Lower leg skin (tissue), 4 donors: ENCODE data around the gene TSHZ2. TPM values are rescaled to one million over a fixed set of nuclear protein-coding genes. Genes with fewer than 3 reads are reported as not detected.
"Not testable (repeated sequence)": the region's sequence is repeated elsewhere in the genome, so short reads cannot be mapped to it uniquely, and the experiment has no call there.

Source experiments
- DNase-seq, 2 donors: peaks; one replicate each; pipeline ENCODE4 v3.0.0-alpha.2; 2019; ENCODE audit warnings: low spot score in 2 of 2
- H3K4me3 ChIP-seq: fragments of 200-600 bp; sonication (generic); 2 replicates; pipeline ENCODE4 v1.5.1; 2017; ENCODE audit warnings: mild to moderate bottlenecking, low read depth; ENCODE audit not compliant: poor library complexity, severe bottlenecking
- CTCF ChIP-seq, 3 donors: fragments of 450-650 bp; IDR thresholded peaks; one replicate each; pipeline ENCODE4 v1.5.1; 2016; ENCODE audit warnings: antibody characterized with exemption in 3 of 3, mild to moderate bottlenecking in 3 of 3, moderate library complexity in 2 of 3
- POLR2A ChIP-seq, 2 donors: fragments of 450-650 bp; IDR thresholded peaks; one replicate each; pipeline ENCODE4 v1.6.1; 2016 to 2017; ENCODE audit warnings: antibody characterized with exemption in 2 of 2, mild to moderate bottlenecking in 1 of 2, moderate library complexity in 1 of 2
- WGBS, 2 donors: methylation state at CpG; one replicate each; pipeline ENCODE4 v1.1.5; 2018; 5-methylcytosine and 5-hydroxymethylcytosine counted together
- intact Hi-C: fragments of 100-400 bp; cut with DNase I; formaldehyde crosslinking; loops from one replicate; pipeline ENCODE4 v1.15.0; 2023; ENCODE audit warnings: low total_unique reads
- total RNA-seq, 4 donors: library from RNA; depleted of rRNA; stranded (reverse); fragments of >200 nt; gene quantifications; one replicate each; pipeline ENCODE4 v1.1.0, GENCODE V29; 2016

The TSHZ2 gene
- total RNA-seq, 4 donors from 2014 or later, result 8.1 to 25.7 (median 10.5) TPM

GRCh38 chr20:53498341-53498740 lies 526.2 kb downstream of the TSHZ2 start:
- 86 to 91% methylated on average over 5 of the region's 5 CpGs for WGBS, 2 donors
- intact Hi-C loops, result no loop called here
- DNase-seq, result no peak
- TF ChIP-seq POLR2A (IDR thresholded peaks at IDR 0.05), result no peak
- no peak for TF ChIP-seq CTCF (IDR thresholded peaks at IDR 0.05)
- no peak overlapping the region for H3K4me3 ChIP-seq

GRCh38 chr20:53500651-53501050 lies 528.5 kb downstream of the TSHZ2 start:
- no peak for DNase-seq
- intact Hi-C loops, result no loop called here
- H3K4me3 ChIP-seq, result no peak overlapping the region
- TF ChIP-seq POLR2A (IDR thresholded peaks at IDR 0.05) (no peak), CTCF (IDR thresholded peaks at IDR 0.05) (no peak)

DNA sequence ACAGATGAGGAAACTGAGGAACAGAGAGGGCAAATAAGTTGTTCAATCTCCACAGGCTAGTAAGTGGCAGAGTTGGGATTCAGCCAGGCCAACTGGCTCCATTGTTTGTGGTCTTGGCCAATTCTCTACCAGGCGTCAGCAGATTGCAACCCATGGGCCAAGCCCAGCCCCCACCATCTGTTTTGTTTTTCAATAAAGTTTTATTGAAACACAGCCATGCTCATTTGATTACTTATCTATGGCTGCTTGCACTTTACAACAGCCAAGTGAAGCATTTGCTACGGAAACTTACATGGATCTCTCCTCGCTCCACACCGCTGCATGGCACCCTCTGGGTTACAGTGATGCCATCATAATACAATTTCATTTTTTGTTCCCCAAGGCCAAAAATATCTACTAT lies 530.7 kb downstream of the TSHZ2 start:
- WGBS, 2 donors, result 65 to 84% methylated on average over 4 of the region's 4 CpGs
- no peak overlapping the region for H3K4me3 ChIP-seq
- DNase-seq, result no peak
- no peak for TF ChIP-seq CTCF (IDR thresholded peaks at IDR 0.05)
- no peak for TF ChIP-seq POLR2A (IDR thresholded peaks at IDR 0.05)
- intact Hi-C loops, result no loop called here

- DNase-seq, result no peak
- H3K4me3 ChIP-seq, result no peak overlapping the region
- WGBS, 2 donors, result 84 to 89% methylated on average over 7 of the region's 7 CpGs
- TF ChIP-seq POLR2A (IDR thresholded peaks at IDR 0.05), result no peak
- peak in 1 of 3 donors; percentile 15 for TF ChIP-seq CTCF (IDR thresholded peaks at IDR 0.05)
- intact Hi-C loops, result no loop called here
These were observed 531.4 kb downstream of the TSHZ2 start for GRCh38 chr20:53503517-53503919.

DNA sequence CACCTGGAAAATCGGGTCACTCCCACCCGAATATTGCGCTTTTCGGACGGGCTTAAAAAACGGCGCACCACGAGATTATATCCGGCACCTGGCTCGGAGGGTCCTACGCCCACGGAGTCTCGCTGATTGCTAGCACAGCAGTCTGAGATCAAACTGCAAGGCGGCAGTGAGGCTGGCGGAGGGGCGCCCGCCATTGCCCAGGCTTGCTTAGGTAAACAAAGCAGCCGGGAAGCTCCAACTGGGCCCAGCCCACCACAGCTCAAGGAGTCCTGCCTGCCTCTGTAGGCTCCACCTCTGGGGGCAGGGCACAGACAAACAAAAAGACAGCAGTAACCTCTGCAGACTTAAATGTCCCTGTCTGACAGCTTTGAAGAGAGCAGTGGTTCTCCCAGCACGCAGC lies 531.9 kb downstream of the TSHZ2 start:
- DNase-seq, result peak in 1 of 2 donors; percentile 34
- intact Hi-C loops, H3K4me3 ChIP-seq: not testable (repeated sequence)
- WGBS, 2 donors, result 78 to 80% methylated on average over 8 to 17 of the region's 19 CpGs

DNA sequence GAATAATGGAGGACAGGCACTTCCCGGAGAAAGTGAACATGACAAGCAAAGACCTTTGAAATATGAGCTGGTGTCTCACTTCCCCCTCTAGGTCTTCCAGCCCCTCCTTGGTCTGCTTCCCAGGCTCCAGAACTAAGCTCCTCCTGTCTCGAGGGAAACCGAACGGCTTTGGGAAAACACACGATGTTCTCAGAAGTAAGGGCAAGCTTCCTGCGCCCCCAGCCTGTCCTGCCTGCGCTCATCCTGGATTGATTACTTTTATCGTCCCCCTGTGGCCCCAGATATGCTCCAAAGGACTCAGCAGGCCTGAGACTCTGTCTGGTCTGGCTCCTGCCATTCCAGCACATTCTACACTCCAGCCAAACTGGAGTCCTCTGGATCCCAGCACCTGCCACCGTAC lies 538.1 kb downstream of the TSHZ2 start:
- intact Hi-C loops, result no loop called here
- TF ChIP-seq CTCF (IDR thresholded peaks at IDR 0.05), result no peak
- WGBS, 2 donors, result 55 to 61% methylated on average over 9 of the region's 9 CpGs
- peak in 1 of 2 donors; percentile 68 for DNase-seq
- no peak overlapping the region for H3K4me3 ChIP-seq
